COLO668 (cell line): Measurements from ENCODE around the gene KDM4C.
"Not testable (repeated sequence)": the region's sequence is repeated elsewhere in the genome, so short reads cannot be mapped to it uniquely, and the experiment has no call there.

ENCODE experiments used
- DNase-seq: peaks from one replicate; lab custom pipeline; 2025; ENCODE audit not compliant: unreplicated experiment; lab: John Stamatoyannopoulos, UW

The KDM4C gene

GRCh38 chr9:6757456-6758247 lies at the start of gene KDM4C:
Gene KDM4C, plus strand, starts transcription at chr9:6757973. Its CDS starts 35,016 bp downstream, at chr9:6792989.
- peak; percentile 98 for DNase-seq

- no peak for DNase-seq
Measured at GRCh38 chr9:6708732-6709131, 49.0 kb upstream of the KDM4C start.

DNA sequence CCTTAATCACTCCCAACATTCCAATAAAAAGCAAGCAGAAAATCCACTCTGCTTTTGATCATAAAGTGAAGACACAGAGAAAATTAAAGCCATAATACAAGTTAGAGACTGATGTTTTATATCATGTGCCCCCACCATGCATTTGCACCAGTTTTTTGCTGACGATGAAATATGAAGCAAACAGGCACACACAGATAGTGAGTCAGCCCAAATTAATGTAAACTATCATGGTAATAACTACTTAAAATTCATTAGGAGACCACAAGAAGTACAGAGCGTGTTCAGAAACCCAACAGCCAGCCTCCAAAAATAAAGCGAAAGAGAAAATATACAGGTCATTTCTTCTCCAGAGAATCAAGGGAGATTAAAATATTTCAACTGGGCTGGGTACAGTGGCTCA lies 46.4 kb upstream of the KDM4C start:
- DNase-seq: no peak

DNA sequence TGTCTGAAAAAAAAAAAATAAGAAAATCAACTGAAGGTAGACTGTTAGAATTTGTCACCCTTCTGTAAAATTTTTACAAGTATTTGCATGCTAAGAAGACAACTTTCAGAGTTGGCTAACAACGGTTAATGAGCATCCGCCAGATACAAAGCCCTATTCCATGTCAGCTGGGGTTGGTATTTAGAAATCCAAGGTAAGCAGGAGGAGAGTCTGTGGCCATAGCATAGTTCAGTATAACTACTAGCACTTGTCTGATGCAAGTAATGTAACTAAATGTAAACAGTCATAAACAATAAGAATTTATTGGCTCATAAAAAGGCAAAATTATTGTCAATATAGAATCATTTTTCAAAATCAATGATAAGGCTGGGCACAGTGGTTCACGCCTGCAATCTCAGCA lies 45.7 kb upstream of the KDM4C start:
- no peak for DNase-seq

- no peak for DNase-seq
Measured at GRCh38 chr9:6714176-6714575, 43.6 kb upstream of the KDM4C start.

GRCh38 chr9:6715153-6715754 lies 42.5 kb upstream of the KDM4C start:
- not testable (repeated sequence) for DNase-seq

- peak; percentile 94 for DNase-seq
Measured at GRCh38 chr9:6715755-6716643, 41.8 kb upstream of the KDM4C start.

- DNase-seq: no peak
Measured at GRCh38 chr9:6716766-6717165, 41.0 kb upstream of the KDM4C start.

DNA sequence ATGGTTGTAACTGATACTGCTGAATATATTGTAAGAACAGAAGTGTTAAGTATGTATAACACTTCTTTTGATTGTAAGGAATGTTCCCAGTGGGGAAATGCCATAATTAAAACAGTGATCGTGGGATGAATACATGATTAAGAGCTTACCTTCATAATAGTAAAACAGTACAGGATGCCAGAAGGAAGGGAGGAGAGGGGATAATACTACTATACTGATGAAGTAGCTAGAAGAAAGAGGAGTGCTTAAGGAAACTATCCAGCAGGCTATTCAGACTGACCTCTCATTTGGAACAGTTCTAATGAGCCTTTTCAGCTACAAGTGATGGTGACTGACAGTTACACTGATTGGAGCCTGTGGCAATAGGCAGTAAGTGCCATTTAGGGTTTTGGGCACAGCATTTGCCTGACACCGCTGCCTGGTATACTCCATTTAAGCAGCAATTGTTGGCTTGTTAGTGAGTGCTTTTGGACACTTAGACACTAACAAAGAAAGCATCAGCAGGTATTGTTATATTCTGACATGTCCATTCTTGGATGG lies 33.8 kb upstream of the KDM4C start:
- DNase-seq: no peak

DNA sequence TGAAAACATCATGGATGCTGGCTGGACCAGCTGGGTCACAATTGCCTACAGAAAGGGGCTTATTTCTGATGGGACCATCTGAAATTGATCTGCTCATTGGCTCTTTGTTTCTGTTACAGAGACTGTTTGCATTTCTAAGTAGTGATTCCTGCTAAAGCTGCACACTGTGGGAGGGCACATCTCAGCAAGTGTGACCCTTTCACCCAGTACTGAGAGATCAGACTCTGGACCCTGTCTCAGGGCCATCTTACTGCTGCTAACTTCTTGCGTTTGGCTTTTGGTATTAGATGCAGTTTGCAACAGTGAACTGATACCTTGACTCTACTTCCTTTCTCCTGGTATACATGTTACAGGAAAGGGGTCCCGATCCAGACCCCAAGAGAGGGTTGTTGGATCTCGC lies 24.5 kb upstream of the KDM4C start:
- no peak for DNase-seq

DNA sequence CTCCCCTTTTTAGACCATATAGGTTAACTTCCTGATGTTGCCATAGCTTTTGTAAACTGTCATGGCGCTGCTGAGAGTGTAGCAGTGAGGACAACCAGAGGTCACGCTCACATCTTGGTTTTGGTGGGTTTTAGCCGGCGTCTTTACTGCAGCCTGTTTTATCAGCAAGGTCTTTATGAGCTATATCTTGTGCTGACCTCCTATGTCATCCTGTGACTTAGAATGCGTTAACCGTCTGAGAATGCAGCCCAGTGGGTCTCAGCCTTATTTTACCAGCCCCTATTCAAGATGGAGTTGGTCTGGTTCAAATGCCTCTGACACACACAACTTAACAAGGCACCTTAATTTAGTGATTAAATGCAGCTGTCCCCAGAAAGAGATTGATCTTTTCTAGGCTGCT lies 23.9 kb upstream of the KDM4C start:
- DNase-seq: no peak

- DNase-seq: no peak
Measured at GRCh38 chr9:6735422-6735821, 22.4 kb upstream of the KDM4C start.

GRCh38 chr9:6739218-6739617 lies 18.6 kb upstream of the KDM4C start:
- no peak for DNase-seq

DNA sequence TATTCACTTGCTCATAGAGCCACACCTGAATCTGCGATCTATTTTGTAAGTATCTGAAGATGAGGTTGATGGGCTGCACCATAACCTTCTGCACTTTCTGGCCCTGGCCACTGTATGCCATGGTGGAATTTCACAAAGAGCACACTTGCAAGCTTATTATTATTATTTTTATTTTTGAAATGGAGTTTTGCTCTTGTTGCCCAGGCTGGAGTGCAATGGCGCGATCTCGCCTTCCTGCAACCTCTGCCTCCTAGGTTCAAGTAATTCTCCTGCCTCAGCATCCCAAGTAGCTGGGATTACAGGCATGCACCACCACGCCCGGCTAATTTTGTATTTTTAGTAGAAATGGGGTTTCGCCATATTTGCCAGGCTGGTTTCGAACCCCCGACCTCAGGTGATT lies 8.9 kb upstream of the KDM4C start:
- DNase-seq: not testable (repeated sequence)

GRCh38 chr9:6754861-6755260 lies 2.9 kb upstream of the KDM4C start:
- not testable (repeated sequence) for DNase-seq

GRCh38 chr9:6757132-6757455 lies 679 bp upstream of the KDM4C start:
- peak; percentile 85 for DNase-seq

- no peak for DNase-seq
Measured at GRCh38 chr9:6758248-6758497, 400 bp downstream of the KDM4C start.

DNA sequence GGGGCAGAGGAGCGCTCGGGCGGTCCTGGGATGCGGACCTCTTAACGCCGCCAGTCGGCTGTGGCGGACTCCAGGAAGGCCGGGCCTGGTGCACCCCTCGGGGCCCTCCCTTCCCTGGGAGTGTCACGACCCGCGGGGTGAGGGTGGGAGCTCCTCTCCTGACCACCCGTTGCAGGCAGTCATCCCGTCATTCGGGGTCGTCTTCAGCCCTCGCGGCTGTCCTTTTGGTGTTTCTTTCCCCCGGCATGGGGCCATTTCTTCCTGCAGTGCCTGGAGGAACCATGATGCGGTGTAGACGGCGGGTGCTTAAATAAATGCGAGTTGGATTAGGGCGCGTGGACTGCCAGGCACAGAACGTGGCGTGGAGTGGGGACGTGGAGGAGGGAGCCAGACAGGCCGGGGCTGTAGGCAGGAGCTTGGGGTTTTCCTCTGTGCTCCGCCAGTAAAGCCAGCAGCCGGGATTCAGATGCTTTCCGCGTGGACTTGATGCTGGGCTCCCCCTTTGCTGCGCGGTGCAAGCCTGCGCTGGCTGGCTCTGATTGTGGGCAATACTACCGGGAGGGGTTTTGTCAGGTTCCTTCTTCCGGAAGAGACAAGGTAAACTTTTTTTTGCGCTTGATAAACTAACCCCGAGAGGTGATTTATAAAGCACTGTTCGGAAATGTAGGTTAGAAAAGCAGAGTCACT lies 868 bp downstream of the KDM4C start:
- peak; percentile 66 for DNase-seq

- DNase-seq: peak; percentile 15
Measured at GRCh38 chr9:6759185-6759977, 1.6 kb downstream of the KDM4C start.

DNA sequence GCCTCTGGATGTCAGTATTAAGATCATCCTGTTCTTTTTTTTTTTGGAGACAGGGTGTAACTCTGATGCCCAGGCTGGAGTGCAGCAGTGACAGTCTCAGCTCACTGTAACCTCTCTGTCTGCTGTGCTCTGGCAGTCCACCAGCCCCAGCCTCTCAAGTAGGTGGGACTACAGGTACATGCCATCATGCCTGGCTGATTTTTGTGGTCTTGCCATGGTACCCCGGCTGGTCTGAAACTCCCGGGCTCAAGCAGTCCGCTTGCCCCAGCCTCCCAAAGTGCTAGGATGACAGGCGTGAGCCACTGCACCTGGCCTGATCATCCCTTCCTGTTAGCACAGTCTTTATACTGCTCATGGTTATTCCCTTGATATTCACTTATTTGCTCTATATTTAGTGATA lies 3.5 kb downstream of the KDM4C start:
- DNase-seq: no peak

DNA sequence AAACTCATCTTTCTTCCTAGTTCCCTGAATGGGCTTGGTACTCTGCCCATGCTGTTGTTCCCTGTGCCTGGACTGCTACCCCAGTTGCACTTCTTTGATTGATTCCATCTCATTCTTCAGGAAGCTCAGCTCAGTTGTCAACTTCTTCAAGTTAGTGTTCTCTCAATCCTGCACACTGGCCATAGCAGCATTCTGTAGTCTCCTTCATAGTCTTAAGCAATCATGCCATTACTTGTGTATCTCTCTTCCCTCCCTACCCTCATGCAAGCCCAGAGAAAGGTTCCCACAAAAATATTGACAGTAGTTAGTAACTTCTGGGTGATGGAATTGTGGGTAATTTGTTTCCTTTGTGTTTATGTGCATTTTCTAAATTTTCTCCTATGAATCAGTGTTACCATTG lies 5.5 kb downstream of the KDM4C start:
- DNase-seq: no peak
